Panc1 (cell line): ENCODE data around the gene GIT1. TPM values are rescaled to one million over a fixed set of nuclear protein-coding genes. Genes with fewer than 3 reads are reported as not detected.
A peak's percentile ranks its signal among the peaks of the same experiment; 100 is the strongest.

Experiments
- ATAC-seq: fragments of 200-7000 bp; cut with Tn5 transposase; 2 replicates; pipeline ENCODE4 v1.9.1; 2020; ENCODE audit warnings: mild to moderate bottlenecking, moderate library complexity
- BruUV-seq: library from RNA; stranded (reverse); fragments of 400-500 nt; replicated peaks from 2 replicates; lab custom pipeline; 2021; lab: Mats Ljungman, UMichigan
- CTCF ChIA-PET: fragments of 300-600 bp; sonication (Branson Sonifier 250); formaldehyde crosslinking; loops from one replicate; lab custom pipeline; 2022; ENCODE audit warnings: antibody characterized with exemption; lab: Charles Lee
- POLR2A ChIA-PET: fragments of 300-600 bp; sonication (Branson Sonifier 250); formaldehyde crosslinking; loops from one replicate; lab custom pipeline; 2022; ENCODE audit warnings: antibody characterized with exemption; lab: Charles Lee
- DNase-seq: peaks from one replicate; pipeline ENCODE4 v3.0.0-alpha.2; 2010; ENCODE audit warnings: low read depth, low spot score
- H3K27ac ChIP-seq: 2 replicates; pipeline ENCODE4 v1.5.1; 2011; ENCODE audit warnings: mild to moderate bottlenecking, low read length, inconsistent platforms
- H3K27me3 ChIP-seq: fragments of 200-500 bp; sonication (Bioruptor generic); 2 replicates; pipeline ENCODE4 v1.6.0; 2014; ENCODE audit warnings: low read length, inconsistent platforms; ENCODE audit not compliant: control insufficient read depth, insufficient read depth
- H3K36me3 ChIP-seq: fragments of 200-500 bp; sonication (Bioruptor generic); 2 replicates; pipeline ENCODE4 v1.5.1; 2014; ENCODE audit warnings: inconsistent platforms, mild to moderate bottlenecking, low read length, moderate library complexity; ENCODE audit not compliant: control insufficient read depth, insufficient read depth
- H3K4me1 ChIP-seq: 2 replicates; pipeline ENCODE4 v1.5.1; 2011; ENCODE audit warnings: inconsistent platforms, mild to moderate bottlenecking, low read length, moderate library complexity; ENCODE audit not compliant: control insufficient read depth, insufficient read depth
- H3K4me3 ChIP-seq, 2 experiments: 2 replicates each; pipeline ENCODE4 v1.5.1; 2011 to 2012; ENCODE audit warnings: low read depth in 2 of 2, low read length in 2 of 2, mild to moderate bottlenecking in 2 of 2, inconsistent platforms in 1 of 2, moderate library complexity in 1 of 2
- H3K9me3 ChIP-seq: fragments of 200-500 bp; sonication (Bioruptor generic); 2 replicates; pipeline ENCODE4 v1.5.1; 2014; ENCODE audit warnings: low read depth, mild to moderate bottlenecking, inconsistent platforms, low read length, moderate library complexity; ENCODE audit not compliant: control insufficient read depth, insufficient read depth
- POLR2AphosphoS5 ChIP-seq: IDR thresholded peaks from 2 replicates; pipeline ENCODE4 v1.6.1; 2012; ENCODE audit warnings: mild to moderate bottlenecking, low read depth, low read length, moderate library complexity
- SIN3A ChIP-seq: IDR thresholded peaks from 2 replicates; pipeline ENCODE4 v1.6.1; 2012; ENCODE audit warnings: low read depth, mild to moderate bottlenecking, low read length, moderate library complexity, borderline replicate concordance; ENCODE audit not compliant: insufficient read depth
- TCF7L2 ChIP-seq: IDR thresholded peaks from 2 replicates; pipeline ENCODE4 v1.6.1; 2011; ENCODE audit warnings: mild to moderate bottlenecking, low read depth, low read length, inconsistent platforms
- in situ Hi-C: cut with HindIII; loops from 2 replicates; pipeline ENCODE4 v1.10.0; 2016; ENCODE audit warnings: low sequenced_read_pairs, low pct_unique_long_range_greater_than_20kb
- intact Hi-C: fragments of 100-400 bp; cut with micrococcal nuclease; formaldehyde crosslinking; loops from one replicate; pipeline ENCODE4 v1.10.0; 2022; ENCODE audit not compliant: unreplicated experiment
- total RNA-seq: library from RNA; stranded (reverse); gene quantifications from one replicate; pipeline ENCODE4 v1.2.1, GENCODE V29; 2021; ENCODE audit not compliant: unreplicated experiment
- TF ChIP-seq, protein P1 (sequence below), 2 experiments: IDR thresholded peaks; 2 replicates each; pipeline ENCODE4 v1.6.1; 2011 to 2012; ENCODE audit warnings: low read depth in 2 of 2, control low read depth in 1 of 2, low read length in 1 of 2, mild to moderate bottlenecking in 1 of 2, moderate library complexity in 1 of 2; ENCODE audit not compliant: insufficient read depth in 1 of 2
- TF ChIP-seq, protein P2 (sequence below): fragments of 450-650 bp; IDR thresholded peaks from 2 replicates; pipeline ENCODE4 v1.5.1; 2017; ENCODE audit warnings: mild to moderate bottlenecking

GIT1 gene
- total RNA-seq, 1 experiment from 2014 or later, result 94.6 TPM

DNA sequence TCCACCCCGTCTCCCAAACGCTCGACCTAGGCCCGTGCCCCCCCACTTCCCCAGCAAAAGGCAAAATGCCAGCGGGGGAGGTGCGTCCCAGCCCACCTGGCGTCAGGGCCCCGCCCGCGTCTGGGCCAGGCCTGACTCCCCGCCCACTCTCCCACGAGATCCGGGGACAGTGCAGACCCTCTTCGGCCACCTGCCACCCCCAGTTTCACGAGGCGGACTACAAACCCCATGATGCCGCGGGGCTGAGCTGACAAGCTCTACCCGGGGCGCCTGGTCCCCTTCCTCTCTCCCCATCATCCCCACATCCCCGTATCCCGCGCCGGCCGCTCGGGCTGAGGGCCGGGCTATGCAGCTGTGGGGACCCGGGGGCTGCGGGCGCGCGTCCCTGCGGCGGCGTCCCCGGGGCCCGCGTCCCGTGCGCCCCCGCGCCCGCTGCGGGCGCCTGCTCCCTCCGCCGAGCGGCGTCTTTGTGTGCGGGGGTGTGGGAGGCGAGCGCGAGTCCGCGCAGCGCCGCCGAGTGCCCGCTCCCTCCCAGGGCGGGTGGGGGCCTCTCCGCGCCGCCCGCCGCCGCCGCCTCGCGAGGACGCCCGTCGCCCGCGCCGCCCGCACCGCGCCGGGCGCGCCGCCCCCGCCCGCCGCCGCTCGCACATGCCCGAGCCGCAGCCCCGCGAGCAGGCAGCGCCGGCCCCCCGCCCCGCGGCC is 3.6 kb upstream of the GIT1 start, which contains the start of gene ANKRD13B:
TSS of gene ANKRD13B (plus strand) at position 283 of the 702 bp plus-strand sequence. CDS start 490 bp downstream, outside the sequence.
- no TSS peak for BruUV-seq
- no peaks in the 10 kb centered on the region for H3K9me3 ChIP-seq
- DNase-seq (no peak), ATAC-seq (peak; percentile 2; the same call in 1 of the 2 replicates)
- TF ChIP-seq, protein P1, sequence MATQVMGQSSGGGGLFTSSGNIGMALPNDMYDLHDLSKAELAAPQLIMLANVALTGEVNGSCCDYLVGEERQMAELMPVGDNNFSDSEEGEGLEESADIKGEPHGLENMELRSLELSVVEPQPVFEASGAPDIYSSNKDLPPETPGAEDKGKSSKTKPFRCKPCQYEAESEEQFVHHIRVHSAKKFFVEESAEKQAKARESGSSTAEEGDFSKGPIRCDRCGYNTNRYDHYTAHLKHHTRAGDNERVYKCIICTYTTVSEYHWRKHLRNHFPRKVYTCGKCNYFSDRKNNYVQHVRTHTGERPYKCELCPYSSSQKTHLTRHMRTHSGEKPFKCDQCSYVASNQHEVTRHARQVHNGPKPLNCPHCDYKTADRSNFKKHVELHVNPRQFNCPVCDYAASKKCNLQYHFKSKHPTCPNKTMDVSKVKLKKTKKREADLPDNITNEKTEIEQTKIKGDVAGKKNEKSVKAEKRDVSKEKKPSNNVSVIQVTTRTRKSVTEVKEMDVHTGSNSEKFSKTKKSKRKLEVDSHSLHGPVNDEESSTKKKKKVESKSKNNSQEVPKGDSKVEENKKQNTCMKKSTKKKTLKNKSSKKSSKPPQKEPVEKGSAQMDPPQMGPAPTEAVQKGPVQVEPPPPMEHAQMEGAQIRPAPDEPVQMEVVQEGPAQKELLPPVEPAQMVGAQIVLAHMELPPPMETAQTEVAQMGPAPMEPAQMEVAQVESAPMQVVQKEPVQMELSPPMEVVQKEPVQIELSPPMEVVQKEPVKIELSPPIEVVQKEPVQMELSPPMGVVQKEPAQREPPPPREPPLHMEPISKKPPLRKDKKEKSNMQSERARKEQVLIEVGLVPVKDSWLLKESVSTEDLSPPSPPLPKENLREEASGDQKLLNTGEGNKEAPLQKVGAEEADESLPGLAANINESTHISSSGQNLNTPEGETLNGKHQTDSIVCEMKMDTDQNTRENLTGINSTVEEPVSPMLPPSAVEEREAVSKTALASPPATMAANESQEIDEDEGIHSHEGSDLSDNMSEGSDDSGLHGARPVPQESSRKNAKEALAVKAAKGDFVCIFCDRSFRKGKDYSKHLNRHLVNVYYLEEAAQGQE (IDR thresholded peaks at IDR 0.05; ENCODE audit: insufficient read depth in 1 of 2, low read depth in 2 of 2, low read length in 1 of 2), result no peak
- peak; percentile 50 for TF ChIP-seq TCF7L2
- no peak for TF ChIP-seq POLR2AphosphoS5
- TF ChIP-seq, protein P2, sequence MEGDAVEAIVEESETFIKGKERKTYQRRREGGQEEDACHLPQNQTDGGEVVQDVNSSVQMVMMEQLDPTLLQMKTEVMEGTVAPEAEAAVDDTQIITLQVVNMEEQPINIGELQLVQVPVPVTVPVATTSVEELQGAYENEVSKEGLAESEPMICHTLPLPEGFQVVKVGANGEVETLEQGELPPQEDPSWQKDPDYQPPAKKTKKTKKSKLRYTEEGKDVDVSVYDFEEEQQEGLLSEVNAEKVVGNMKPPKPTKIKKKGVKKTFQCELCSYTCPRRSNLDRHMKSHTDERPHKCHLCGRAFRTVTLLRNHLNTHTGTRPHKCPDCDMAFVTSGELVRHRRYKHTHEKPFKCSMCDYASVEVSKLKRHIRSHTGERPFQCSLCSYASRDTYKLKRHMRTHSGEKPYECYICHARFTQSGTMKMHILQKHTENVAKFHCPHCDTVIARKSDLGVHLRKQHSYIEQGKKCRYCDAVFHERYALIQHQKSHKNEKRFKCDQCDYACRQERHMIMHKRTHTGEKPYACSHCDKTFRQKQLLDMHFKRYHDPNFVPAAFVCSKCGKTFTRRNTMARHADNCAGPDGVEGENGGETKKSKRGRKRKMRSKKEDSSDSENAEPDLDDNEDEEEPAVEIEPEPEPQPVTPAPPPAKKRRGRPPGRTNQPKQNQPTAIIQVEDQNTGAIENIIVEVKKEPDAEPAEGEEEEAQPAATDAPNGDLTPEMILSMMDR, result no peak
- no peaks in the 10 kb centered on the region for H3K27me3 ChIP-seq
- intact Hi-C loops (no loop called here), in situ Hi-C loops (no loop called here)
- ChIA-PET CTCF (interaction anchor here (1.7 to 3.0 kb wide), 3 partner anchors 12 to 223 kb away, joined by 13 to 17 read pairs (median 15); no protein-coding TSS in a partner anchor), POLR2A (interaction anchor here (0.6 to 1.6 kb wide), 2 partner anchors 11 to 97 kb away, joined by 8 to 15 read pairs; no protein-coding TSS in a partner anchor)
- peak within 1 kb of the TSS; percentile 71 to 72 for H3K4me3 ChIP-seq
- peaks cover 74% of the 10 kb centered on the region for H3K4me1 ChIP-seq
- peak within 1 kb of the TSS; percentile 96 for H3K27ac ChIP-seq
- peaks cover 5% of the 10 kb centered on the region; the same call in 1 of the 2 replicates for H3K36me3 ChIP-seq

DNA sequence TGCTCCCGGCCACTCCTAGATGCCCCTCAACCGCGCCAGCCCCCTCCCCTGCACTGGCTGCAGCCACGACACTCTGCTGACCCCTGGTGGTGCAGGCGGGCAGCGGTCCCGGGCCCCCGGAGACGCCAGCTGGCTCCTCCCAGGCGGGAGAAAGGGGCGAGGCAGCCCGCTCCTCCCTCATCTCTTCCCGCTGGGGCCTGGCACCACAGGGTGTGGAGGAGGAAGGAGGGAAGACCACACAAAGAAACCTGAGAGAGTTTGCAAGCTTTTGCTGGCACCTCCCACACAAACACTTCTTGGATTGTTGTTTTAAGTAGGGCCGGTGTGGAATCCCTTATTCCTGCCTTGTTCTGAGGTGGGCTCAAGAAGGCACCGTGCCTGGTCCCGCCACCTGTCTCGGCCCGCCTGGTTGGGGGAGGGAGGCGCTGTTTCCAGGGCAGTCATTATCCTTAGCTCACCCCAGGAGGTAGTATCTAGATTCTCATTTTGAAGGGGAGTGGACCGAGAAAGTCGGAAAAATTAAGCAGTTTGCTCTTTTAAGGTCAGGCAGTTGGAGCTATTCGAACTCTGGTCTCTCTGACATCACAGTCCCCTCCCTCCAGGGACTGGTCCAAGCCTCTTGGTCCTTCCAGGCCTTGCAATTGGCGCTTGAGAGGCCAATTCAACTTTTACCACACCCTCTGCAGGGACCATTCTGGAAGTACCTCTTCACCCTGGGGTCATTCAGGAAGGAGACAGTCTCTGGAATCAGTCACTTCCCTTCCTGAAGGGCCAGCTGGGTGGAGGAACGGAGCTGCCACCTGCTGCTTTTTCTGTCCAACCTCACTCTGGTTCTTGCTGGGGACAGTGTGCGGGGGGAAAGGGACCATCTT is 2.5 kb upstream of the GIT1 start:
- intact Hi-C loops (no loop called here), in situ Hi-C loops (no loop called here)
- peak; percentile 75 for ATAC-seq
- TF ChIP-seq, protein P2, result peak; percentile 99
- TF ChIP-seq, protein P1 (IDR thresholded peaks at IDR 0.05; ENCODE audit: insufficient read depth in 1 of 2, low read depth in 2 of 2, low read length in 1 of 2), result peak in 1 of 2 experiments; percentile 73; a peak in 1 of 4 replicates
- TF ChIP-seq SIN3A, result 0 out of 2 replicates have a peak, but pooled peaks have one; percentile 69
- no peak for TF ChIP-seq TCF7L2
- TF ChIP-seq POLR2AphosphoS5, result no peak; the same call in 1 of the 2 replicates
- Histone ChIP-seq H3K27ac (peak overlapping the region; percentile 96), H3K4me3 (peak overlapping the region; percentile 43 to 58), H3K4me1 (peaks cover 72% of the 10 kb centered on the region), H3K9me3 (no peaks in the 10 kb centered on the region), H3K27me3 (no peaks in the 10 kb centered on the region), H3K36me3 (peaks cover 5% of the 10 kb centered on the region; the same call in 1 of the 2 replicates)
- BruUV-seq, result no TSS peak
- CTCF ChIA-PET, result interaction anchor here (0.5 to 3.0 kb wide), 9 partner anchors 11 to 414 kb away, joined by 3 to 17 read pairs (median 4); partner anchors contain the start of gene CORO6
- no peak for DNase-seq
- POLR2A ChIA-PET, result interaction anchor here (0.6 to 1.6 kb wide), 5 partner anchors 10 to 194 kb away, joined by 3 to 15 read pairs (median 3); partner anchors contain the start of gene ABHD15
